GM12878 (cell line): Measurements from ENCODE around the gene LIN37. TPM values are rescaled to one million over a fixed set of nuclear protein-coding genes. Genes with fewer than 3 reads are reported as not detected.

Experiments used
- ATAC-seq: fragments of 200-7000 bp; cut with Tn5 transposase; 3 replicates; pipeline ENCODE4 v1.9.1; 2020; ENCODE audit warnings: mild to moderate bottlenecking, moderate library complexity
- BruUV-seq: library from RNA; stranded (reverse); fragments of 400-500 nt; replicated peaks from 2 replicates; lab custom pipeline; 2021; lab: Mats Ljungman, UMichigan
- CTCF ChIA-PET: fragments of 300-600 bp; sonication (Branson Sonifier 250); formaldehyde crosslinking; extraction: SDS; loops from one replicate; lab custom pipeline; 2021; ENCODE audit warnings: inconsistent platforms; lab: Yijun Ruan, JAX
- POLR2A ChIA-PET: fragments of 350-600 bp; formaldehyde crosslinking; extraction: SDS; loops from one replicate; lab custom pipeline; 2021; ENCODE audit warnings: inconsistent platforms; lab: Charles Lee
- RAD21 ChIA-PET: fragments of 300-600 bp; sonication (Branson Sonifier 250); formaldehyde crosslinking; loops from one replicate; lab custom pipeline; 2023; ENCODE audit warnings: antibody characterized with exemption; ENCODE audit not compliant: unreplicated experiment; lab: Charles Lee
- SMC1A ChIA-PET: fragments of 300-600 bp; sonication (Branson Sonifier 250); formaldehyde crosslinking; loops from one replicate; lab custom pipeline; 2023; ENCODE audit not compliant: unreplicated experiment, uncharacterized antibody; lab: Charles Lee
- DNase-seq: peaks from one replicate; pipeline ENCODE4 v3.0.0-alpha.2; 2011; ENCODE audit warnings: low read depth, low spot score
- FAIRE-seq: peaks from 3 replicates; lab custom pipeline; 2011; peaks lifted over from hg19 to GRCh38; lab: Jason Lieb, UNC
- H2AFZ ChIP-seq: 2 replicates; pipeline ENCODE4 v1.6.0; 2011; ENCODE audit warnings: low read depth, low read length, control low read depth; ENCODE audit not compliant: control insufficient read depth
- H3K27ac ChIP-seq: 2 replicates; pipeline ENCODE4 v1.5.1; 2011; ENCODE audit warnings: control low read depth; ENCODE audit not compliant: control insufficient read depth, insufficient read depth
- H3K27me3 ChIP-seq, 2 experiments: replicated peaks in 1 of 2; 2 replicates each; pipeline versions ENCODE4 v1.6.0 to v1.6.1; 2011; ENCODE audit warnings: low read length in 1 of 2; ENCODE audit not compliant: control insufficient read depth in 2 of 2, insufficient read depth in 2 of 2
- H3K36me3 ChIP-seq, 2 experiments: 2 replicates each; pipeline ENCODE4 v1.5.1; 2011; ENCODE audit warnings: low read length in 1 of 2; ENCODE audit not compliant: control insufficient read depth in 2 of 2, insufficient read depth in 2 of 2
- H3K4me1 ChIP-seq: 2 replicates; pipeline ENCODE4 v1.6.1; 2011; ENCODE audit warnings: mild to moderate bottlenecking, low read length, moderate library complexity, mixed read lengths; ENCODE audit not compliant: control insufficient read depth, insufficient read depth
- H3K4me2 ChIP-seq: 2 replicates; pipeline ENCODE4 v1.6.0; 2011; ENCODE audit warnings: control low read depth; ENCODE audit not compliant: control insufficient read depth, insufficient read depth
- H3K4me3 ChIP-seq: fragments of 200-600 bp; sonication (generic); 2 replicates; pipeline ENCODE4 v1.5.1; 2016
- H3K79me2 ChIP-seq: 2 replicates; pipeline ENCODE4 v1.6.0; 2011; ENCODE audit warnings: low read length; ENCODE audit not compliant: control insufficient read depth, insufficient read depth
- H3K9ac ChIP-seq: 2 replicates; pipeline ENCODE4 v1.8.0; 2011; ENCODE audit warnings: low read length, control low read depth, mixed read lengths; ENCODE audit not compliant: control insufficient read depth, insufficient read depth
- H3K9me3 ChIP-seq: replicated peaks from 3 replicates; pipeline ENCODE4 v1.5.1; 2011; ENCODE audit warnings: mild to moderate bottlenecking, low read length; ENCODE audit not compliant: control insufficient read depth, insufficient read depth
- H4K20me1 ChIP-seq: 2 replicates; pipeline ENCODE4 v1.6.0; 2011; ENCODE audit not compliant: control insufficient read depth, insufficient read depth
- ASH2L ChIP-seq: fragments of 300-600, 200-600 bp; sonication (generic); IDR thresholded peaks from 2 replicates; pipeline ENCODE4 v1.6.1; 2017; ENCODE audit warnings: low read depth, mild to moderate bottlenecking, borderline replicate concordance
- BMI1 ChIP-seq: fragments of 450-650 bp; IDR thresholded peaks from 2 replicates; pipeline ENCODE4 v1.6.1; 2016; ENCODE audit warnings: mild to moderate bottlenecking, moderate library complexity, borderline replicate concordance
- EED ChIP-seq: sonication (generic); IDR thresholded peaks from 2 replicates; pipeline ENCODE4 v1.6.1; 2016; ENCODE audit warnings: antibody characterized with exemption, low read depth
- EGR1 ChIP-seq, 2 experiments: IDR thresholded peaks; 1 replicate in 1 of 2; 2 replicates in 1 of 2; pipeline ENCODE4 v1.6.1; 2011 to 2012; ENCODE audit warnings: low read depth in 2 of 2, low read length in 2 of 2, borderline replicate concordance in 1 of 2, mild to moderate bottlenecking in 1 of 2, moderate library complexity in 1 of 2
- HDGF ChIP-seq: fragments of 450-650 bp; IDR thresholded peaks from 2 replicates; pipeline ENCODE4 v1.6.1; 2016; ENCODE audit warnings: antibody characterized with exemption
- HSF1 ChIP-seq: fragments of 150-350 bp; IDR thresholded peaks from 2 replicates; pipeline ENCODE4 v1.6.1; 2014; ENCODE audit warnings: mild to moderate bottlenecking, low read depth, low read length
- MEF2A ChIP-seq: IDR thresholded peaks from 2 replicates; pipeline ENCODE4 v1.6.1; 2011; ENCODE audit warnings: low read depth, mild to moderate bottlenecking, low read length, moderate library complexity; ENCODE audit not compliant: insufficient read depth
- MTA3 ChIP-seq: IDR thresholded peaks from 2 replicates; pipeline ENCODE4 v1.6.1; 2012; ENCODE audit warnings: low read length, inconsistent platforms, borderline replicate concordance
- NFYB ChIP-seq: IDR thresholded peaks from 2 replicates; pipeline ENCODE4 v1.6.1; 2011; ENCODE audit warnings: low read depth, mild to moderate bottlenecking, low read length, improper control_type of control experiment, moderate library complexity; ENCODE audit not compliant: insufficient read depth
- NR2F1 ChIP-seq: fragments of 450-650 bp; conservative IDR thresholded peaks from 2 replicates; pipeline ENCODE4 v1.6.1; 2017; ENCODE audit warnings: mild to moderate bottlenecking
- PBX3 ChIP-seq: IDR thresholded peaks from 2 replicates; pipeline ENCODE4 v1.6.1; 2011; ENCODE audit warnings: mild to moderate bottlenecking, low read depth, low read length, moderate library complexity; ENCODE audit not compliant: insufficient replicate concordance
- POLR2A ChIP-seq: IDR thresholded peaks from 2 replicates; pipeline ENCODE4 v1.6.1; 2011; ENCODE audit warnings: low read depth, mild to moderate bottlenecking, low read length
- POU2F2 ChIP-seq: IDR thresholded peaks from 3 replicates; pipeline ENCODE4 v1.6.1; 2011; ENCODE audit warnings: low read depth, mild to moderate bottlenecking, low read length, borderline replicate concordance
- RCOR1 ChIP-seq: conservative IDR thresholded peaks from 2 replicates; pipeline ENCODE4 v1.6.1; 2012; ENCODE audit warnings: low read depth, low read length, improper control_type of control experiment
- RELA ChIP-seq: fragments of 450-650 bp; IDR thresholded peaks from 2 replicates; pipeline ENCODE4 v1.8.0; 2014; ENCODE audit warnings: borderline replicate concordance; ENCODE audit not compliant: partially characterized antibody
- SKIL ChIP-seq: fragments of 450-650 bp; IDR thresholded peaks from 2 replicates; pipeline ENCODE4 v1.6.1; 2017; ENCODE audit warnings: mild to moderate bottlenecking, low read depth, inconsistent platforms; ENCODE audit not compliant: poor library complexity, severe bottlenecking
- ZBTB11 ChIP-seq: fragments of 450-650 bp; formaldehyde crosslinking; IDR thresholded peaks from 2 replicates; pipeline ENCODE4 v1.5.0; 2022; ENCODE audit warnings: mild to moderate bottlenecking, missing genetic modification characterization
- WGBS: methylation state at CpG from one replicate; pipeline ENCODE4 v1.1.6; 2016; ENCODE audit warnings: low lambda C conversion rate; ENCODE audit not compliant: insufficient replicate concordance, insufficient coverage; ENCODE audit errors: missing lambda C conversion rate; 5-methylcytosine and 5-hydroxymethylcytosine counted together
- in situ Hi-C: fragments of 300-500 bp; cut with MboI; formaldehyde crosslinking; loops from 9 replicates; pipeline ENCODE4 v1.14.3; 2018; ENCODE audit warnings: mixed read lengths
- intact Hi-C: fragments of 100-400 bp; cut with micrococcal nuclease; formaldehyde crosslinking; loops from one replicate; pipeline ENCODE4 v1.14.2; 2022; ENCODE audit not compliant: unreplicated experiment
- polyA plus RNA-seq, 11 experiments: library from polyadenylated mRNA; depleted of rRNA in 4 of 11; unstranded in 6 of 11; stranded (reverse) in 5 of 11; fragments of >200 nt; fragmentation: Nextera tagmentation in 4 of 11; fragmentation: Illumina TruSeq in 1 of 11; extraction: Ambion mirVana in 4 of 11; extraction: Trizol in 1 of 11; gene quantifications; 1 replicate in 1 of 11; 2 replicates in 10 of 11; pipeline versions ENCODE4 v1.2.1 to v1.2.3, GENCODE V29; 2011 to 2016; ENCODE audit warnings: inconsistent platforms in 2 of 11, missing spikeins in 2 of 11, low read depth in 1 of 11
- total RNA-seq, 4 experiments: library from RNA; depleted of rRNA in 3 of 4; stranded (reverse); fragments of >200 nt in 3 of 4; fragmentation: Illumina TruSeq in 1 of 4; extraction: Trizol in 1 of 4; gene quantifications; 2 replicates each; pipeline versions ENCODE4 v1.2.1 to v1.2.3, GENCODE V29; 2013 to 2021

The LIN37 gene
- total and polyA plus RNA-seq, 10 of the 15 experiments (the other 5 are each of a cell fraction or from before 2014, with no cell fraction given): 0.69 to 11.9 (median 7.6) TPM

- ChIA-PET CTCF (interaction anchor here (0.8 to 1.5 kb wide), 2 partner anchors 9 to 11 kb away, joined by 3 to 4 read pairs; no protein-coding TSS in a partner anchor), POLR2A (interaction anchor here (0.6 to 12.1 kb wide), 4 partner anchors 9 to 192 kb away, joined by 4 to 516 read pairs (median 5); partner anchors contain the start of genes PSENEN, U2AF1L4 and ZBTB32), SMC1A (interaction anchor here (1.0 to 2.5 kb wide), 3 partner anchors 8 to 13 kb away, joined by 3 to 13 read pairs (median 4); no protein-coding TSS in a partner anchor), RAD21 (interaction anchor here (1.4 kb wide), 1 partner anchor 11 kb away, joined by 5 read pairs; no protein-coding TSS in a partner anchor)
- H3K79me2 ChIP-seq: peaks cover 12% of the 10 kb centered on the region
- H3K27me3 ChIP-seq: no peaks in the 10 kb centered on the region
- in situ Hi-C loops: no loop called here
- DNase-seq: no peak
- no peak overlapping the region for H2AFZ ChIP-seq
- no peaks in the 10 kb centered on the region for H4K20me1 ChIP-seq
- intact Hi-C loops: no loop called here
- H3K4me2 ChIP-seq: no peak overlapping the region
- no TSS peak for BruUV-seq
- FAIRE-seq: no peak
- no peak for ATAC-seq
- peaks cover 28% of the 10 kb centered on the region for H3K4me1 ChIP-seq
- H3K9ac ChIP-seq: no peak overlapping the region
- H3K4me3 ChIP-seq: no peak overlapping the region
- H3K27ac ChIP-seq: no peak overlapping the region
- no peaks in the 10 kb centered on the region for H3K36me3 ChIP-seq
- WGBS: 100% methylated on average over 1 of the region's 1 CpG
- H3K9me3 ChIP-seq: no peaks in the 10 kb centered on the region
- TF ChIP-seq HDGF (no peak), ASH2L (no peak), HSF1 (no peak), PBX3 (no peak), ZBTB11 (CRISPR knock-in tag) (no peak), EED (no peak), BMI1 (no peak), POLR2A (no peak), RELA (no peak), NFYB (no peak), NR2F1 (no peak), SKIL (no peak), MTA3 (no peak), RCOR1 (no peak), MEF2A (no peak), EGR1 (IDR thresholded peaks at IDR 0.05; ENCODE audit: borderline replicate concordance in 1 of 2, low read depth in 2 of 2, low read length in 2 of 2) (no peak), POU2F2 (no peak)
Measured at GRCh38 chr19:35708391-35708790, 40.0 kb upstream of the LIN37 start.
